ENCODE data around the gene KIF12.

KIF12 gene

DNA sequence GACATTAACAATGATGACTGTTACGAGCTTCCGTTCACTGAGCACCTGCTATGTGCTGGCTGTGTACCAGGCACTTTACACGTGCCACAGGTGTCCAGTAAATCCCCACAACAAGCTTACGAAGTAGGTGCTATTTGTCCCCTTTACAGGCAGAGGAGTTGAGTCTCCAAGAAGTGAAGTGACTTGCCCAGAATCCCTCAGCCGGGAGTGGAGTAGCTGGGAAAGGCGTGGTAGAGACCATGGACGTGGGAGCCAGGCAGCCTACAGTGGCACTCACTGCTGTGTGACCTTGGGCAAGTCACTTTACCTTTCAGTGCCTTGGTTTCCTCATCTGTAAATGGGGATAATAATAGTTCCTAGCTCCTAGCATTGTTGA, 20.3 kb downstream of the KIF12 start:
- TF ChIP-seq ZNF274 (IDR thresholded peaks at IDR 0.05; ENCODE audit: low read depth, low read length), result no peak
- no peak overlapping the region for H3K4me3 ChIP-seq (ENCODE audit: low read length)

DNA sequence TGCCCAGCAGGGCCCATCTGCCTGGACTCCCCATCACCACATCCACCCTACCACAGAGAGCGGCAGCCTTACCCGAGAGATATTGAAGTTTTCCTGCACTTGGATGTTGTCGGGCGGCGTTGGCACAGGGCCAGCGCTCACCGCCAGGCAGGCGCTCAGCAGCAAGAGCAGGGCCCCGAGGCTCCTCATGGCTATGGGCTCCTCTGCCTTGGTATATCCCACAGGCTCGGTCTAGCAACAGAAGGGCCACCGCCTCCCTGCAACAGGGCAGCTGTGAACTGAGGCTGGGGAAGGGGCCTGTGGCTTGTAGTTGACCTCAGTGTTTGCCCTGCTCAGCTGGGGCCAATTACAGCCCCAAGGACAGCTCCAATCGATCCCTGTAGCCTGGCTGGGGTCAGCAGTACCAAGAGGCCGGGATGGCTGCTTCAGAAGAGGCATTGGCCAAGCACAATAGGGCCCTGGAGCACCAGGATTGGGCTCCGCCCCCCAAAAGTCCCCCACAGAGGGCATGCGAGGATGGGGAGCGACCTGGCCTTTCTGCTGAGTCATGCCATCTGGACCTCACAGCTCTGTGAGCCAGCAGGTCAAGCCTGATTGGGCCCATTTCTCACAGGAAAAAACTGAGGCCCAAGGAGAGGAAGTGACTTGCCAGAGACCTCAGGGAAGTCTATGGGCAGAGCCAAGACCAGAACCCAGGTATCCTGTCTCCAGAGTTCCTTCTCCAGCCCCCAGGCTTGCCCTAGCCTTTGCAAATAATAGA, 20.9 kb downstream of the KIF12 start, which contains the start of gene AMBP:
AMBP (minus strand) TSS at position 280 of the 760 bp plus-strand sequence; CDS start at position 189, 91 bp downstream.
- TF ChIP-seq ZNF274 (IDR thresholded peaks at IDR 0.05; ENCODE audit: low read depth, low read length), result no peak
- no peak within 1 kb of the TSS for H3K4me3 ChIP-seq (ENCODE audit: low read length)

DNA sequence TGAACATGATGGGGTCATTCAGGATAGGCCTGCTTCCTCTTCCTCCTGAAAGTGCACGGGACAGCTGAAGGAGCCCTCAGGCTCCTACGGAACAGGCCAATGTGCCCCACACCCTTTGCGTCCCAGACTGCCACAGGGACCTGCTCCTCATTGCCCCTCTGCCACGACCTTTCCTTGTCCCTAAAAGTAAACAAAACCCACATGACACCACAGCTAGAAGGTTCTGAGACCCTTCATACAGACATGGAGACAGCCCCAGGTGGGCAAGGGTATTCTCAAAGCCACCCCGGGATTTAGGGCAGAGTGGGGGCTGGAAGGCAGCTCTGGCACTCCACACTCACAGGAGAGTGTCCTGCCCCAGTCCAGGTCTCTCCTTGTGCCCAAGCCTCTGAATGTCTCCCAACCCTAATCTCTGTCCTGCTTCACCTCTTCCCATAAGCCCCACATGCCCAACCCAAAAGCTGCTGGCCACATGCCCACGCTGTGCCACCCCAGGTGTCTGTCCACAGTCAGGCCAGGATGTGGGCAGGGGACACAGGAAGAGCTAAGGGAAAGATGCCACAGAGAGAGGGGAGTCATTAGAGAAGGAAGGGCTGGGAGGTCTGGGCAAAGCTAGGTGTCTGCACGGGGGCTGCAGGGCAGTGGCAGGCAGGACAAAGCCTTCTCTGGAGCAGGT, 21.8 kb downstream of the KIF12 start:
- no peak for TF ChIP-seq ZNF274 (IDR thresholded peaks at IDR 0.05; ENCODE audit: low read depth, low read length)
- H3K4me3 ChIP-seq (ENCODE audit: low read length), result no peak overlapping the region

DNA sequence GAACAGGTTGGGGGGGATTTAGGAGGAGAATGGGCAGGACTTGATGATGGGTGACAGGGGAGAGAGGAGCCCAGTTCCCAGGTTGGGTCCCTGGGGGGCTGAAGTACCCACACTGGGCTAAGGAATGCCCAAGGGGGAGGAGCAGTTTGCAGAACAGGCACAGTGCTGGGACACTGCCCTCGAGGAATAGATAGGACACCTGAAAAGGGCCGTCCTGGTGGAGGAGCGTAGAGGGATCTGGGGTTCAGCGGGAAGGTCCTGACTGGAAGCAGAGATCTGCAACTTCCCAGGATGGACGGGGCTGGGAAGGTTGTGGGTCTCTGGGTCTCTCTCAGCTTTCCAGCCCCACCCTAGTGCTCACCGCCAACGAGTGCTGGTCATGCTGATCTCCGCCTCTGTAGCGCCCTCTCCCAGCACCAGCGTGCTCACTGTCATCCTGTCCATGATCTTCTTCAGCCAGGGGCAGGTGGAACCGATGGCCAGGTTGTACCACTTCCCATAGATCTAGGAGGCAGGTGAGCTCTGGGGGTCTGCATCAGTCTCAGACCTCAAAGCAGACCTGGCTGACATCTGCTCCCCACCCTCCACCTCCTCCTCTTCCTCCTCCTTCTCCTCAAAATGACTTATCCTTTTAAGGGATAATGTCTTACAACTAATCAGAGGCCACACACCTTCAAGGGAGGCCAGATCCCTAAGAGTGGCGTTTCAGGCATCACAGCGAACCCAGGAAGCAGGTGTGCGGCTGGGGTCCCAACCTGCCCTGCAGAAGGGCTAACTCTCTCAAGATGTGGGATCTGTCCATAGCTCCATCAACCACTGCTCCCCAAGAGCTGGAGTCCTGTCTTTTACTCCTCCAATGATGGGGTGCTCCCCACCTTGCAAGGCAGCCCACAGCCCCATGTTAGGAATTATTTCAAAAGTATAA, 22.6 kb downstream of the KIF12 start:
- no peak overlapping the region for H3K4me3 ChIP-seq (ENCODE audit: low read length)
- no peak for TF ChIP-seq ZNF274 (IDR thresholded peaks at IDR 0.05; ENCODE audit: low read depth, low read length)

DNA sequence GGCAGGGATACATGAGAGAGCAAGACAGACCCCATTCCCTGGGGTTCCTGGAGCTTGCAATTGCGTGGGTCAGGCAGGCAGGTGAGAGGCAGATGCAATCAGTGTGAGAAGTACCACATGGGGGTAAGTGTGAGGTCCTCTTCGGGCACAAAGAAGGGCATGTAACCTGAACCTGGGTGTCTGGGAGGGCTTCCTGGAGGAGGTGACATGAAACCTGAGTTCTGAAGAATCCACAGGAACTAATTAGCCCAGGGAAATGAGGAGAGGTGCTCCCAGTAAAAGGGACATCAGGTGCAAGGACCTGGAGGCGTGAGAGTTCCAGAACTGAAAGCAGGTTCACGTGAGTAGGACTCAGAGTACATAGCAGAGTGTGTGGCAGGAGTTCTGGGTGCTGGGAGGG, 23.5 kb downstream of the KIF12 start:
- H3K4me3 ChIP-seq (ENCODE audit: low read length), result no peak overlapping the region
- no peak for TF ChIP-seq ZNF274 (IDR thresholded peaks at IDR 0.05; ENCODE audit: low read depth, low read length)

DNA sequence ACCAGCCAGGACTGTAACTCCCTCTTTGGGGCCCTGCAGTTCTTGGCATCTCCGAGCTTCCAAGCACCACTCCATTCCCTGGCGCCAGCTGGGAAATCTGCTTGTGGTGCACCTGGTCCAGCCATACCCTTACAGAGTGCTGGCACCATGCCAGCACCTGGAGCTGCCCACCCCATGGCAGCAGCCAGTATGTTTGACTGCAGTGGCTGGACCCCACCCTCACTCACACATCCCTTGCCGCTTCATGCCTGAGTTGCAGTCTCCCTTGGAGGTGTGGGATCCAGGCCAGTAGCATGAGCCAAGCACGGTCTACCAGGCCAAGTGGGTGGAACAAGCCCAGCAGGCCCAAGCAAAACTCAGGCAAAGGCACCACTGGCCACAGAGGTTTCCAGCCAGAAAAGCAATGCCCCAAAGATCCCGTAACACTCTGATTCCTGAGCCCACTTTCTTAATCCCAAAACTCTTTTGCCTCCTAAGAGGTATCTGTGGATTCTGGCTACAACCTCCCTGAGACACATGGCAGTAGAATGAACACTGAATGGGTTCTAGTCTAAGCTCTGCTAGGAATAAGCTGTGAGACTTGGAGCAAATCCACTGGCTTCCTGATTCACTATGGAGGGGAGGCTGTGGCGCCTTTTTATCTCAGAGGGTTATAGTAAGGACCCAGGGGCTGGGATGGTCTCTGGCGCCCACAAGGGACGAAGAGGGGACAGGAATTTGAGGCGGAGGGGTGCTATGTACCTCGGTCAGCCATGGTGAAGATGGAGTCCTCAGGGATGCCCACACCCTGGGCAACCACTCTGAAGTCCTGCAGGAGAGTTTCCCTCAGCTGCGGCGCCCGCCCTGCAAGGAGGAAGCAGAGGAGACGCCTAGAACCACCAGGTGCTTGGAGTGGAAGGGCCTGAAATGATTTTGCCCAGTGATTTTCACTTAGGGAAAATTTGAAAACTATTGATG, 26.6 kb downstream of the KIF12 start:
- TF ChIP-seq ZNF274 (IDR thresholded peaks at IDR 0.05; ENCODE audit: low read depth, low read length), result no peak
- H3K4me3 ChIP-seq (ENCODE audit: low read length), result no peak overlapping the region

DNA sequence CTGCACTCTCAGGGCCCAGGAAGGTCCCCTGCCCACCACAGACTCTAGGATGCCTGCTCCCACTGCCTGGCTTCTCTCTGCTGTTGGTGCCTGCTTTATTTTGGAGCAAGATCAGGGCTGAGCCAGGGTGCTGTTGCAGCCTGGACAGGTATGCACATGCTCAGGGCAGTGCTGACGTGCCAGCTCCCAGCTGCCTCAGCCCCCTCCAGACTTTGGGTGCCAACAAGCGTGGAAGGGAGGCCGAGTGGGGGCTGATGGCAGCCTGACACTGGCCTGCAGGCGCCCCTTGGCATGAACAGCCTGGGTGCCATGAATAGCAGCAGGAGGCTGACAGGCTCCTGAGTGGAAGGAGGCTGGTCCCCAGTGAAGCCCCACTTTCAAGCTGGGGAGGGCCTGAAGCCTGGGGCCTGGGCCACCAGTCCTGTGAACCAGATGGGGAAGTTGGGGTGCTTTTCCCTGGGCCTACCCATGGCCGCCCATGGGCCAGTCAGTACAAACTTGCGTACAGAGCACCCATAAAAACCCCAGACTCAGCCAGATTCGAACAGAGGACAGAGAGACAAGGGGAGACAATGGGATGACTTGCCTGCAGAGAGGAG, 27.8 kb downstream of the KIF12 start:
- TF ChIP-seq ZNF274 (IDR thresholded peaks at IDR 0.05; ENCODE audit: low read depth, low read length), result no peak
- H3K4me3 ChIP-seq (ENCODE audit: low read length), result no peak overlapping the region

DNA sequence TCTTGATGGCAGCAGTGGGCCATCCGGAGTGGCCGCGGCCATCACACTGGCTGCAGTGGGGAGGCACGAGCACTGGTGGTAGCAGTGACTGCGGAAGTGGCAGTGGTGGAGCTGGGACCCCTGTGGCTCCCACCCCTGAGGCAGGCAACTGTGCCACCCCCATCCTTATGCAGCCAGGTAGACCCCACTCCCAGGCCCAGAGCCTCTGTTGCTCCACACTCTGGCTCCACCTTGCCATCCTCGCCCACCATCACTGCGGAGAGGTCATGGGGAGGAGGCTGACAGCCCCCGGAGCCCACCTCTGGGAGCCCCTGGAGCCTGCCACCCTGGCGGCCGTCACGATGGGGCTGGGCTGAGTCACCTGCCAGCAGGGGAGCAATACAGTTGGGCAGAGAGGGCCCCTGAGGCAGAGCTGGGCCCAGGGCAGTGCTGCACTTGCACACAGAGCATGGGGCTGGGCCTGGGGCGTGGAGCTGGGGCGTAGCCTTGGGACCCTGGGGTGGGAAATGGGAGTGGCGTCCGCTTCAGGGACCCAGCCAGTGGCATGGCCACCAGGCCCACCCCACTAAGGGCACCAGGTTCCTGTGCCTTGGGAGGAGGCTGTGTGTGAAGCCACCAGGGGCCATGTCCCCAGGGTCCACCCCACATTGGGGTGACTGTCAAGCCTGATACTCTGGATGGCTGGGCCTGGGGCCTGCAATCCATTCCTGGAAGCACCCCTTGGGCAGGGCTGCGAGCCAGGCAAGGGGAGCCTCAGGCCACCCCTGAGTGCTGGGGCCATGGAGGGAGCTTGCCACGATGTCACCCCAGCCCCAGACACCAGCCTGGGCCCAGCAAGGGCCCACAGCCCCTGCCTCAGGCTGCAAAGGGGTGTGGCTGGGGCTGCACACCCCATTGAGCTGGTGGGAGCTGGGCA, 28.6 kb downstream of the KIF12 start:
- no peak overlapping the region for H3K4me3 ChIP-seq (ENCODE audit: low read length)
- no peak for TF ChIP-seq ZNF274 (IDR thresholded peaks at IDR 0.05; ENCODE audit: low read depth, low read length)

DNA sequence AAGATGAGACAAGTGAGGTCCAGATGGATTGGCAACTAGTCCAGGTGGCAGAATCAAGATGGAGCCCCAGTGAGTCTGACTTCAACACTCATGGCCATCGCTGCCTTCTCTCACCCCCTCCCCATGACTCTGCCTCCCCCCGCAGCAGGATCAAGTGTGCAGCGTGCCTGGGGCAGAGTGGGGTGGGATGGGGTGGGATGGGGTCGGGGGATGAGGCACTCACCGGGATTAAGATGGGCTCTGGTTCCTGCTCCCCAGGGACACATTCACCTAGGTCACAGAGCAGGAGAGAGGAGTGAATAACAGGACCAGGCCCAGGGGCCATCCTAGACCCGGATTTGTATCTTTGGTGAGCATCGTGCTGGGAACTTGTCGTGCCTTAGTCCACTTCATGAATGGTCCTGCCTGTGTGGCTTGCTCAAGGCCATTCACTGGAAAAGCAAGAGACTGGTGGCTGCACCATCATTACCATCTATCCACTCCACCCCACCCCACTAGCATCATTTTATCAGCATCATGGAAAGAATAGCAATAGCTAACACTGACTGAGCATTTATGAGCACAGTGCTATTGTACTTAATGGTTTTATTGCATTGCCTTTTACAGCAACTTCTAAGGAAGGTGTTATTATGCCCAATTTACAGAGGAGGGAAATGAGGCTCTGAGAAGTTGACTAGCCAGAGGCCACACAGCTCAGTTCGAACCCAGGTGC, 29.5 kb downstream of the KIF12 start:
- H3K4me3 ChIP-seq (ENCODE audit: low read length), result no peak overlapping the region
- no peak for TF ChIP-seq ZNF274 (IDR thresholded peaks at IDR 0.05; ENCODE audit: low read depth, low read length)

DNA sequence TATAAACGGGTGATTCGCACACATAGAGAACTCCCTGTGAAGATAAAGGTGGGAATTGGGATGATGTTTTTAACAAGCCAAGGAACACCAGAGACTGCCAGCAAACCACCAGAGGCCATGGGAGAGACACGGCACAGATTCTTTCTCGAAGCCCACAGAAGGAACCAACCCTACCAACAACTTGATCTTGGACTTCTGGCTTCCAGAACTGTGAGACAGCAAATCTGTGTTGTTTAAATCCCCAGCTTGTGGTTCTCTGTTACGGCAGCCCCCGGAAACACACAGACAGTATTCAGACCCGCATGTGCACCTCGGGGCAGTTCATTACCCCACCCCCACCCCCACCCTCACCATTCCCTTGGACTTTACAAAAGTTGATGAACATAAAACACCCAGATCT, 33.8 kb downstream of the KIF12 start:
- no peak for TF ChIP-seq ZNF274 (IDR thresholded peaks at IDR 0.05; ENCODE audit: low read depth, low read length)
- H3K4me3 ChIP-seq (ENCODE audit: low read length), result no peak overlapping the region

DNA sequence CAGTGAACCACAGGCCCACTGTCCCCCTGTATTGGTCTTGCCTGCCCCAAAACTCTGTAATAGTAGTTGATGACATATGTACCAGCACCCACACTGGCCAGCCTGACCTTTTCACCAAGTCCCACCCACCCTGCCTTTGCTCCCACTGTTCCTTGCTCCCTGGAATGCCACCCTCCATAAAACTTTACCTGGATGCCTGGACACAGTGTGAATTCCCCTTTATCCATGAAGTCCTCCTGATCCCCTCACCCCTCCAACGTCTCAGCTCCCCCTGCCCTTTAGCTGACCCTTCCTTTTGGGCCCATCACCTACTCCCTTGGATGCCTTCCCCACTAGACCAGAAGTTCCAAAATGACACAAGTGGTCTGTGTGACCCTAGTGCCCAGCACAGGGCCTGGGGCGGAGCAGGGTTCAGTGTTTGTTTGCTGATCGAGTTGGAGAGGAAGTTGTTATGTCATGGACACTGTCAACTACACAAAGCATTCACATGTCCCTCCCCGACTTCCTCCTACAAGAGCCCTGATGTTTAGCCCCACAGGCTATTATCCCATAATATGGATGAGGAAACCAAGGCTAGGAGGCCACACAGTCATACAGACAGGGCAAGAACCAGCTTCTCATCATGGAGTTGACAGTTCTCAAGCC, 37.1 kb downstream of the KIF12 start:
- H3K4me3 ChIP-seq (ENCODE audit: low read length), result no peak overlapping the region
- no peak for TF ChIP-seq ZNF274 (IDR thresholded peaks at IDR 0.05; ENCODE audit: low read depth, low read length)

Measured in GM08714 (cell line).